D721Med (cell line): Measurements from ENCODE around the gene UBE3C.

Experiments
- DNase-seq: peaks from one replicate; pipeline ENCODE4 v3.0.0; 2011; ENCODE audit warnings: low spot score; ENCODE audit not compliant: insufficient read length
- FAIRE-seq: peaks from 2 replicates; lab custom pipeline; 2011; peaks lifted over from hg19 to GRCh38; lab: Jason Lieb, UNC
- TF ChIP-seq, protein P1 (sequence below): IDR thresholded peaks from 2 replicates; pipeline ENCODE4 v1.5.1; 2012; ENCODE audit warnings: mild to moderate bottlenecking, control low read depth; ENCODE audit not compliant: insufficient read depth; ENCODE audit errors: missing control alignments

Gene UBE3C

DNA sequence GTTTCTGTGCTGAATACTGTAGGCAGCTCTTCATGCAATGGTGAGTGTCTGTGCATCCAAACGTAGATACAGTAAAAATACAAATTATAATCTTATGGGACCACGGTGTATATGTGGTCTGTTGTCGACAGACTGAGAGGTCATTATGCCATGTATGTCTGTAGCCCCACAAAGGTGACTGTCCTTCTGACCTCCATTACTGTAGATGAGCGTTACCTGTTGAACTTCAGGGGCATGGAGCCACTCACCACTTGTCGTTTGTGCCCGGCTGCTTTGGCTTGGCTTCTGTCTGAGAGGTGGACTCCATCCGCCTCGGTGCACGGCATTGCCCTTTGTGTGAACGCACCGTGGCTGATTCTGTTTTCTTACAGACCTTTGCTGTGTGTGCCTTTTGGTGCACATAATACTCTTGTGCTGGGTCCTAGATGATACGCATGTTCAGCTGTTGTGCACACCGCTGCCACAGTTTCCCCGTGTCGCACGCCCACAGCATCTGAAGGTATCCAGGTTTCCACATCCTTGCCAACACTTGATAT lies 2.9 kb downstream of the UBE3C start:
- FAIRE-seq (no peak), DNase-seq (no peak)
- TF ChIP-seq, protein P1, sequence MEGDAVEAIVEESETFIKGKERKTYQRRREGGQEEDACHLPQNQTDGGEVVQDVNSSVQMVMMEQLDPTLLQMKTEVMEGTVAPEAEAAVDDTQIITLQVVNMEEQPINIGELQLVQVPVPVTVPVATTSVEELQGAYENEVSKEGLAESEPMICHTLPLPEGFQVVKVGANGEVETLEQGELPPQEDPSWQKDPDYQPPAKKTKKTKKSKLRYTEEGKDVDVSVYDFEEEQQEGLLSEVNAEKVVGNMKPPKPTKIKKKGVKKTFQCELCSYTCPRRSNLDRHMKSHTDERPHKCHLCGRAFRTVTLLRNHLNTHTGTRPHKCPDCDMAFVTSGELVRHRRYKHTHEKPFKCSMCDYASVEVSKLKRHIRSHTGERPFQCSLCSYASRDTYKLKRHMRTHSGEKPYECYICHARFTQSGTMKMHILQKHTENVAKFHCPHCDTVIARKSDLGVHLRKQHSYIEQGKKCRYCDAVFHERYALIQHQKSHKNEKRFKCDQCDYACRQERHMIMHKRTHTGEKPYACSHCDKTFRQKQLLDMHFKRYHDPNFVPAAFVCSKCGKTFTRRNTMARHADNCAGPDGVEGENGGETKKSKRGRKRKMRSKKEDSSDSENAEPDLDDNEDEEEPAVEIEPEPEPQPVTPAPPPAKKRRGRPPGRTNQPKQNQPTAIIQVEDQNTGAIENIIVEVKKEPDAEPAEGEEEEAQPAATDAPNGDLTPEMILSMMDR = no peak

DNA sequence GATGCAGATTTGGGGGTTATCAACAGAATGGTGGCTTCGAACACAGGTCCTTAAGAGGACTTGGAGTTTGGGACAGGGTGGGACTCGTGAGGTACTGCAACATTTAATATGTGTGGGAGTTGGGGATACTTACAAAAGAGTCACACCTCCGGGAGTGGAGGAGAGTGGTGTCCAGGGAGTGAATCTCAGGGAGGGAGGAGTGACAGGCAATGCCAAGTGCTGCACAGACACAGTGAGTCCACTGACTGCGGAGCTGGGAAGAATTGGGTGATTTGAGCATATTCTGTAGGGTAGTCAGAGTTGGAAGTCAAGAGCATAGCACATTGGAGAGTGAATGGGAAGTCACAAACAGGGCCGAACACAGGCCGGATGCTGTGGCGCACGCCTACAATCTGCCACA lies 5.1 kb downstream of the UBE3C start:
- TF ChIP-seq, protein P1 = no peak
- FAIRE-seq (no peak), DNase-seq (no peak)

DNA sequence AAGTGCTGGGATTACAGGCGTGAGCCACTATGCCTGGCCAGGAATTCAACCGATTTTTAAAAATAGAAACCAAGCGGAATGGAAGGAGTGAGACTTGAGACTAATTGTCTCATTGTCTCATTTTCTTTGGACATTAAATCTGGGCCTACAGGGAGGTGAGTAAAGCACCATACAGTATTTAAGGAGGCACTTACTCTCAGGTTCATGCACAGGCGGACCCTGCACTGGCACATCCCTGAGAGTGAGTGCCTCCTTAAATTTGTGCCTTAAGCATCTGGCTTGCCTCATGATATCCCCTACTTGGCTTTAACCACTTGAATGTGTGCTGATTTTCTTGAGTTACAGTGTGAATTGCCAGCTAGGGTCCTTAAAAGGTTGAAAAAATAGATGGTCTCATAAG lies 10.6 kb downstream of the UBE3C start:
- TF ChIP-seq, protein P1 = no peak
- no peak for FAIRE-seq
- DNase-seq = no peak

DNA sequence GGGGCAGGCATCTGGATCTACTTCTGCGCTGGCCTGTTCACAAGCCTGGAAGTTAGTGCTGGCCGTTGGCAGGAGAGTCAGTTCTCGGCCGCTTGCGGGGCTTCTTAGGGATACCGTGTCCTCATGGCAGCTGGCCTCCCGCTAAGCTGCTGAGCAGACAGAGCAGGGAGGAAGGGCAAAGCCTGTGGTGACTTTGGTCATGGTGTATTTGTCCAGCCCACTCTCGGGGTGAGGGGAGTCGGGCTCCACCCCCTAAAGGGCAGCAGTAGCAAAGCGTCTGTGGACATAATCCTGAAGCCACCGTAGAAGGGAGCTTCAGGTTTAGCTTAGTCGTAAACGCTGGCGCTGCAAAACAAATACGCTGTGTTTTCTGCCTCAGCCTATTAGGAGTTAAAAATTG lies 12.2 kb downstream of the UBE3C start:
- TF ChIP-seq, protein P1 = no peak
- DNase-seq = no peak
- no peak for FAIRE-seq

DNA sequence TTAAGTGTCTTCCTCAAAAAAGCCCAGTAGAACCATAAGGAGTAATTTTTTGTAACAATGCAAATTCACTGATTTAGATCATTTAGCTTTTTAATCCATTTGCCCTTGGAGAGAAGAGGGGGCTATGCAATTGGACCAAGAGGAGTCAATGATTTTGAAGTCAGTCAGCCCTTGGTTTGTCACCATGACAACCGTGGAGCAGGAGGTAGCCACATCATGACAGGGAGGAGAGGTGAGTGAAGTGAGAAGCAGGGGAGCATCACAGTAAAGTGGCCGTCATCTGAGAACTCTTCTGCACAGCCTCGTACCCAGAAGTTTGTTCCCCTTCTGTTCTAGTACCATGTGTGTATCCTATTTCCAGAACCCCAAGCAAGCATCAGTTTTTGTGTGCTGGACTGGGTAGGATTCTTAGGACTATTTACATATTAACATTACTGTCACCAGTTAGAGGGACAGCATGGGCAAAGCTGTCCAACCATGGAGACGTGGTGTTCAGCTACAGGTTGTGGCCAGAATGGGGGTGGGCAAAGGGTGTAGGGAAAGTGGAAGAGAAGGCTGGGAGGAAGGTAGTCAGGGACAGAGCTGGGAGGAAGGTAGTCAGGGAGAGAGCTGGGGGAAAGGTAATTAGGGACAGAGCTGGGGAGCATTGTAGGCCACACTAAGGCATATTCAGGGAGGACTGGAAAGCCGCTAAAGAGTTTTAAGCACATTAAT lies 13.1 kb downstream of the UBE3C start:
- FAIRE-seq (no peak), DNase-seq (no peak)
- TF ChIP-seq, protein P1 = no peak

DNA sequence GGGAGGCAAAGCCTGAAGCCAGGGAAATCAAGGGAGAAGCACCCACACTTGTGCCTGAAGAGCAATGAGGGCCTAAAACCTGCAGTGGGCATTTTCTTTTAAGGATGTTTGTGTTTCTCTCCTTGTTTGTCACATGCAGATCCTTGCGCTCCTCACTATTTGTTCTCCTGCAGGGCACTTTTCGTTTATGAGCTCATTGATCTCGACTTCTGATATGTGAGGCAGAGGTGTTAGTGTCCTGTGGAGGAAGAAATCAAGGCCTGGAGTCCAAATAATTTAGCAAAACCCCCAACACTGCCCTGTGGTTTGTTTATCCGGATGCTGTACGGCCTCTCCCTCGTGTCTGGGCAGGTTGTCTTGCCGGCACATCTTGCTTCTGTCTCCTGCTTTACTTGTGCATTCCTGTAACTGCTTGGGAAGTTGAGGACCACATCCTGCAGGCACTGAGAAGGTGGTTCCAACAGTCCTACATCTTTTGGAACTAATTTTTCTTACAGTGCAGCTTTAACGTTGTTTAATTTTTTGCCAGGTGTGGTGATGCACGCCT lies 13.7 kb downstream of the UBE3C start:
- FAIRE-seq = no peak
- TF ChIP-seq, protein P1 = no peak
- DNase-seq = no peak

DNA sequence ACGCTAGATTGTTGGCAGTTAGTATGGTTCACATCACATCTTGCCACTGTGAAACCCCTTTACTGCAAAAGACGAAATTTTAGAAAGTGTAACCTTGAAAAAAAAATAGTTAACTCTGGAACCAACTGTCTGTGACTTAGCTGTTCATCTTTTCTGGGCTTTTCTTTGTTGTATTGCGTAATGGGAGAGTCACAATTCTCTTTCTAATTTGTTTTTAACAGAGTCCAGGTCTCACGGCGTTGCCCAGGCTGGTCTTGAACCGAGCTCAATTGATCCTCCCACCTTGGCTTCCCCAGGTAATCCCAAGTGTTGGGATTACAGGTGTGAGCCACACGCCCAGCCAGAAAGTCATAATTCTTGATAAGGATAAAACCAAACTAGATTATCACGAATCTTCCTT lies 14.5 kb downstream of the UBE3C start:
- no peak for FAIRE-seq
- no peak for DNase-seq
- TF ChIP-seq, protein P1 = no peak
